LNCaP clone FGC (cell line): Measurements from ENCODE around the gene BEGAIN.

Experiments used
- DNase-seq: peaks from one replicate; pipeline ENCODE4 v3.0.0-alpha.2; 2011; ENCODE audit warnings: low read depth
- H3K4me3 ChIP-seq: 2 replicates; pipeline ENCODE4 v1.5.1; 2011; ENCODE audit warnings: mild to moderate bottlenecking, low read depth, low read length, control low read depth
- TF ChIP-seq, protein P1 (sequence below): IDR thresholded peaks from 2 replicates; pipeline ENCODE4 v1.5.1; 2012; ENCODE audit warnings: mild to moderate bottlenecking; ENCODE audit not compliant: control insufficient read depth, insufficient read depth; ENCODE audit errors: extremely low read depth

The BEGAIN gene

DNA sequence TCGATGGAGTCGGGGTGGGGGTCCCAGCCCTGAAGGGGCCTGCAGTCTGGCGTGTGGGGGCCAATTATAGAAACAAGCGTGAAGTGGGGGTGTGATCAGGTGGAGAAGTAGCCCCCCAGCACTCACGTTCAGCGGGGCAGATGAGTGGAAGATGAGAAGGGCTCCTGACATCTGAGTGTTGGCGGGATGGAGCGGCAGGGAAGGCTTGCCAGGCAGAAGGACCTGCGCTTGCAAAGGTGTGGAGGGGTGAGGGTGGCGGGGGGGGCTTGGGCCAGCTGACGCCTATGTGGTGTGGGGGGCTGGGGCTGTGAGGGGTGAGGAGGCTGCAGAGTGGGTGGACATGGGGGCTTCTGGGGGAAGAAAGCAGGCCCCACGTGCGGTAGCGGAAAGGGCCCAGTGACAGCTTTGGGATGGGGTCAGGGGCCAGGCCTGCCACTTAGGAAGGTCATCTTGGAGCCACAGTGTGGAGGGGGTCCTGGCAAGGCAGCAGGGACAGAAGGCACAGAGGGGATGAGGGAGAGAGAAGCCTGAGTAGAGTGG lies 22.2 kb upstream of the BEGAIN start:
- TF ChIP-seq, protein P1, sequence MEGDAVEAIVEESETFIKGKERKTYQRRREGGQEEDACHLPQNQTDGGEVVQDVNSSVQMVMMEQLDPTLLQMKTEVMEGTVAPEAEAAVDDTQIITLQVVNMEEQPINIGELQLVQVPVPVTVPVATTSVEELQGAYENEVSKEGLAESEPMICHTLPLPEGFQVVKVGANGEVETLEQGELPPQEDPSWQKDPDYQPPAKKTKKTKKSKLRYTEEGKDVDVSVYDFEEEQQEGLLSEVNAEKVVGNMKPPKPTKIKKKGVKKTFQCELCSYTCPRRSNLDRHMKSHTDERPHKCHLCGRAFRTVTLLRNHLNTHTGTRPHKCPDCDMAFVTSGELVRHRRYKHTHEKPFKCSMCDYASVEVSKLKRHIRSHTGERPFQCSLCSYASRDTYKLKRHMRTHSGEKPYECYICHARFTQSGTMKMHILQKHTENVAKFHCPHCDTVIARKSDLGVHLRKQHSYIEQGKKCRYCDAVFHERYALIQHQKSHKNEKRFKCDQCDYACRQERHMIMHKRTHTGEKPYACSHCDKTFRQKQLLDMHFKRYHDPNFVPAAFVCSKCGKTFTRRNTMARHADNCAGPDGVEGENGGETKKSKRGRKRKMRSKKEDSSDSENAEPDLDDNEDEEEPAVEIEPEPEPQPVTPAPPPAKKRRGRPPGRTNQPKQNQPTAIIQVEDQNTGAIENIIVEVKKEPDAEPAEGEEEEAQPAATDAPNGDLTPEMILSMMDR, result no peak
- no peak for DNase-seq
- H3K4me3 ChIP-seq, result no peak overlapping the region

DNA sequence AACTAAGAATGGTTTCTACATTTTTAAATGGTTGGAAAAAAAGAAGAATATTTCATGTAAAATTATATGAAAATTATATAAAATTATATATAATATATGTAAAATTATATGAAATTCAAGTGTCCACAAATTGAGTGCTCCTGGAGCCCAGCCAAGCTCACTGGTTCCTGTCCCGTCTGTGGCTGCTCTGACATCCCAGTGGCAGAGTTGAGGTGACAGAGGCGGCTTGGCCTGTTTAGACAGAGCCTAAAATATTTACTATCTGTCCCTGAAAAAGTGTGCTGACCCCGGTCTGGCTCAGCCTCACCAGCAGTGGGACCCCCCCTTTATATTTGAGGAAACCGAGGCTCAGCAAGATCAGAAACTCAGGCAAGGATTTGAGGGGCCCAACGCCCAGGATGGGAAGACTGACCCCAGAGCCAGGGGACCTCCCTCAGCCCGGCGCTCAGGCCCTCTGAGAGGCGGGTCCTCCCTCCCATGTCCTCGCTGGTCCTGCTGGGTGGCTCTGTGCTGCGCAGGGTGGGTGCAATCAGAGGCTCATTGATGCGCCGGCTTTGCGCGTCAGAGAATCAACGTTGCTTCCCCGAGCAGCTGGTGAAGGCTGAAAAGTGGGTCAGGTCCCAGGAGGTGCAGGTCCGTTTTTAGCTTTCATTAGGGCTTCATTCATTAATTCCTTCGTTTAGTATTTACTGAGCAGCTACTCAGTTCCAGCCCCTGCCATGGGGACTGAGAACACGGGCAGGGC lies 21.5 kb upstream of the BEGAIN start:
- H3K4me3 ChIP-seq, result no peak overlapping the region
- TF ChIP-seq, protein P1, result no peak
- DNase-seq, result no peak

DNA sequence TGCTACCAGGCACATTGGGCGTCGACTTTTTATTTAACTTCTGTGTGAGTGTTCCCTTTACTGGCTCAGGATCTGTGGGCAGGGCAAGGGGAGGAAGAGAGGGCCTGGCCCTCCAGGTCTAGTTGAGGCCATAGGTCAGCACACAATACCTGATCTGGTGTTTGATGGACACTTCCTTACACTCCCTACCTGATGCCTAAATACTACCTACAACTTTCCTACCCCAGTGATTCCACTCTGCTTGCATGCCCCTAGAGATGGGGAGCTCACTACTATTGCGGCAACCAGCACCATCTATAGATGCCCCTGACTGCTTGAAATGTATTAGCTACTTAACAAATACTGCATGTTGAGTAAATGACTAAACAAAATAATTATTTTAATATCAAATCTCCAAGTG lies 20.8 kb upstream of the BEGAIN start:
- no peak overlapping the region for H3K4me3 ChIP-seq
- no peak for DNase-seq
- TF ChIP-seq, protein P1, result no peak

DNA sequence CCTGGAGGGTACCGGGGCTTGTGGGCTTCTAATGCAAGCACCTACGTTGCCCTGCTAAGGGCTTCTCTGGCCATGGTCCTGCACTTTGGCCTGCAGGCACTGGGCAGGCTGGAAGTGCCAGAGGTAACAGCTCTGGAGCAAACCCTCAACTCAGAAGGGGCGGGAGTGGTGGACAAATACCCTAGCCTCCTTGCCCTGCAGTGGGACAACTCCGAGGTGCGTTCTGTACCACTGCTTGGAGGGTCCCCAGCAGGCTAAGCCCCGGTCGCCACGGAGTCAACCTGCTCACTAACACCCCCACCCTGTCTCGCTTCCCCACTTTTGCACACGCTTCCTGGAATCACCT lies 20.4 kb upstream of the BEGAIN start:
- no peak for DNase-seq
- TF ChIP-seq, protein P1, result no peak
- no peak overlapping the region for H3K4me3 ChIP-seq

DNA sequence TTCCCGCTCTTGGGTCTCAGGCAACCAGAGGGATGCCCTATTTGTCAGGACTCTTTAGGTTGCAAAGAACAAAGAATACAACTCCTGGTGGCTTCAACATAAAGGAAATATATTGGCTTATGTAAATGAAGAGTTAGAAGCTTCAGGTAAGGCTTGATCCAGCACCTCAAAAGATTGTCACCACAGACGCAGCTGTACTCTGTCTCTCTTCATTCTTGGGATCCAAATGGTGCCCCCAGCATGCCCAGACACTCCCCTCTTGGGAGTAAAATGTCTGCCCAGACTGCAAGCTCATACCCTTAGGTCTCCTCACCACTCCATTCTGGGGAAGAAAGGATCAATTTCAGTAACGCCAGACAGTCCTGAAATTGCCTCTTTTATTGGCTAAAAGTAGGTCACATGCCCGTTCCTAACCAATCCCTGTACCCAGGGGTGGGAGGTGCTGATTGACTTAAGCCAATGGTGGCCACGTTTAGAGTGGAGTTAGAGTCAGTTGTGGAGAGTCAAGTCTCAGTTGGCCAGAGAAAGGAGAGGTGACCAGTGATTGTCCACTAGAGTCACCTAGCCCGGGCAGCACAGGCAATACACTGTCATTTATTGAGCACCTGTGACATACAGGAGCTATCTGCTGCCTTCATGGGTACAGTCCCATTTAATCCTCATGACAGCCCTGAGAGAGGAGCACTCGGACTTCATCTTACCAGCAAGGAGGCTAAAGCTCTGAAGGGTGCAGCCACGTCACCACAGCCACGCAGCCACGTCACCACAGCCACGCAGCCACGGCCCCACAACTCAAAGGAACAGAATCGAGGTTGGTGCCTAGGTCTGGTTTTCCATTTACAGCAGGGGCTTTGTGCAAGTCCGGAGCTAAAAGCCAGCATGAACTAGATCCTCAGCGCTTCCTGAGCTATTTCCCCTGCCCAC lies 19.7 kb upstream of the BEGAIN start:
- TF ChIP-seq, protein P1, result no peak
- DNase-seq, result no peak
- H3K4me3 ChIP-seq, result no peak overlapping the region

DNA sequence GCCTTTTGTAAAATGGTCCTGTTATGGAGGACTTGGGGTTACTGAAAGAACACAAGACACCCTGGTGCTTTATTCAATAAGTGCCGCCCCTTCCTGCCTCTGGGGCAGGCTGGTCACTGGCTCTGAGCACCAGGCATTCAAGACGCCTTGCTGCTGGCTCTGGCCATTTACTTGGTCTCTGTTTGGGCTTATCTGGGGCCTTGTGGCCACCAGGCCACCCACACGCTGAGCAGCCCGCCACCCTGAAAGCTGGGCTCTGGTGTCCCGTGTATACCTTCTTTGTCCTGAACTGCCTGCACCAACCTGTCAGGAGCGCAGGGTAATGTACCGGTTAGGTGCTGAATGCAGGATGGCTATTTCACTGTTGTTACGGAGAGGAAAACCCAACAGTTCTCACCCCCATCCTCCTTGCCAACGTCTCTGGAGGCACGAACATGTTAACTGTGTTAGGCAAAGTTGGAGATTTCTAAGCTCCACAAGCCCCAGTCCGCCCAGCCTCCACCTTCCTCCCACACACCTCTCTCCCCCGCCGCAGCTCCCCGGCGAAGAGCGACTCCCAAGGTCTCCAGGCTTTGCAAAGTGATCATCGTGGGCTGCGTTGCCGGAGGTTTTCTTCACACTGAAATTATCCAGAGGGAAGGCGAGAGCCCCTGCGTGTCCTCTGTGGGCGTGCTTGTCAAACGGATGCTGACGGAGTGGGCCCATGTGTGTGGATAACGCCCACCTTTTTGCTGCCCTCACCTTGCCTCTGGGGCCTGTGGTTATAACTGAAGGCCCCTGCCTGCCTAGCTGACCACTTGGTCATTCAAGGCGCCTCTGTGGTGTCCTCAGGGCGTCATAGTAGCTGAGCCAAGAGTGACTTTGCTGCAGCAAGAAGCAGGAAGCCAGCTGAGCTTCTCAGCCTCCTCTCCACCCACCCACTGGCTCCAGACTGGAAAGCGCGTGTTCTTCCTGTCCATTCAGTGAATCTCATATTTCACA lies 18.8 kb upstream of the BEGAIN start:
- TF ChIP-seq, protein P1, result no peak
- DNase-seq, result no peak
- H3K4me3 ChIP-seq, result no peak overlapping the region
